CD4-positive, alpha-beta T cell treated with Interferon gamma for 1 hour (primary cell): ENCODE data around the gene RAPGEF4.

Source experiments
- DNase-seq: peaks from one replicate; pipeline ENCODE4 v3.0.0-alpha.2; 2020

Gene RAPGEF4

GRCh38 chr2:172917716-172918115, 182.1 kb downstream of the RAPGEF4 start:
- DNase-seq = no peak

- no peak for DNase-seq
Observed at GRCh38 chr2:172919732-172920131, 184.1 kb downstream of the RAPGEF4 start.

- DNase-seq = no peak
Observed at GRCh38 chr2:172921532-172922236, 186.0 kb downstream of the RAPGEF4 start.

DNA sequence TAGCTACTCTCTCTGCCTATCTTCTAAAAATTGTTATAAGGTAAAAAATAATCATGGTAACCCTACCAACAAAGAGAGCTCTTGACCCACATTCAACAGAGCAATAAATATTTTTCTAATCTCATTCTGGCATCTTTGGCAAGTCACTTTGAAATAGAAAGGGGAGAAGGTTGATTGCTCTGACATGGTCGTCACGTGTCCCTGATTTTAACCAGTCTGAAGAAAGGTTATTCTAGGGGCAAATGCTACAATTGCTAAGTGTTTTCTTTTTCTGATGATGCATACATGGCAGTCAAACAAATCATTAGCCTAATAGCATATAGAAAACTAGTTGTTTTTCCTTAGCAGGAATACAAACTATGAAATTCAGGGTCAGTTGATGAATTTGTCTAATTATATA, 186.7 kb downstream of the RAPGEF4 start:
- DNase-seq = no peak

GRCh38 chr2:172922815-172923214, 187.2 kb downstream of the RAPGEF4 start:
- DNase-seq = no peak

- no peak for DNase-seq
Observed at GRCh38 chr2:172924097-172924660, 188.5 kb downstream of the RAPGEF4 start.

DNA sequence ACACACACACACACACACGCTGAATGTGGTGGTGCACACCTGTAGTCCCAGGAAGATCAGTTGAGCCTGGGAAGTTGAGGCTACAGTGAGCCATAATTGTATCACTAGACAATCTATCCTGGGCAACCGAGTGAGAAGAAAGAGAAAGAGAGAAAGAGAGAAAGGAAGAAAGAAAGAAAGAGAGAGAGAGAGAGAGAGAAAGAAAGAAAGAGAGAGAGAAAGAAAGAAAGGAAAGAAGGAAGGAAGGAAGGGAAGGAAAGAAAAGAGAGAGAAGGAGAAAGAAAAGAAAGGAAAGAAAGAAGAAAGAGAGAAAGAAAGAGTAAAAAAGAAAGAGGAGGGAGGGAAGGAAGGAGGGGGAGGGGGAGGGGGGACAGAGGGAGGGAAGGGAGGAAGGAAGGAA, 190.0 kb downstream of the RAPGEF4 start:
- no peak for DNase-seq

DNA sequence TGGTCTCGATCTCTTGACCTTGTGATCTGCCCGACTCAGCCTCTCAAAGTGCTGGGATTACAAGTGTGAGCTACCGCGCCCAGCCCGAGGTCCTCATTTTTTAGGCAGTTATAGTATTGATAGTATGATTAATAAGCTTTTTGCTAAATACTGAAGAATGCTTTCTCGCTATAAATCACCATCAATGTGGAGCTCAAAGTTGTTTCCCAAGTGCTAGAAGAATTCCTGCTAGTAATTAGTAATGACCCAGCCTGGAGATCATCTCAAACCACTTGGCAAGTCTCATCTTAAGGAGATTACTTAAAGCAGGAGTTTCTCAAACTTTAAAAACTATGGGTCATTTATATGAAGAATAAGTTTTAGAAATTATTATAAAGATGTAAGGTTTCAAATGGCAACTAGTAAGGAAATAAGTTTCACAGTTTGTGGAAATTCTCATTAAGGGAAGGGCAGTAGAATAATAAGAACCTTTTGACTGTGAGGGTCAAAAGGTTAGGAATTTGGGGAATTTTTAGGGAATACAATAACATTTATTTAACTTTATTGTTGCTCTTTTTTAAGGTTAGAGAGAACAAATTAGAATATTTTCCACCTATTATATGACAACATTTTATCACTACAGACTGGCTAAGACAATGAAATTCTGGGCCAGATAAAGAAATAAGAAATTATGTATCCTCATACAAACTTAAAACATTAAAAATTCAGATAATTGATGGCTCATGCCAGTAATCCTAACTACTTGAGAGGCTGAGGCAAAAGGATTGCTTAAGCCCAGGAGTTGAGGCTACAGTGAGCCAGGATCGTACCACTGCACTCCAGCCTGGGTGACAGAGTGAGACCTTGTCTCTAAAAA, 191.4 kb downstream of the RAPGEF4 start:
- no peak for DNase-seq

DNA sequence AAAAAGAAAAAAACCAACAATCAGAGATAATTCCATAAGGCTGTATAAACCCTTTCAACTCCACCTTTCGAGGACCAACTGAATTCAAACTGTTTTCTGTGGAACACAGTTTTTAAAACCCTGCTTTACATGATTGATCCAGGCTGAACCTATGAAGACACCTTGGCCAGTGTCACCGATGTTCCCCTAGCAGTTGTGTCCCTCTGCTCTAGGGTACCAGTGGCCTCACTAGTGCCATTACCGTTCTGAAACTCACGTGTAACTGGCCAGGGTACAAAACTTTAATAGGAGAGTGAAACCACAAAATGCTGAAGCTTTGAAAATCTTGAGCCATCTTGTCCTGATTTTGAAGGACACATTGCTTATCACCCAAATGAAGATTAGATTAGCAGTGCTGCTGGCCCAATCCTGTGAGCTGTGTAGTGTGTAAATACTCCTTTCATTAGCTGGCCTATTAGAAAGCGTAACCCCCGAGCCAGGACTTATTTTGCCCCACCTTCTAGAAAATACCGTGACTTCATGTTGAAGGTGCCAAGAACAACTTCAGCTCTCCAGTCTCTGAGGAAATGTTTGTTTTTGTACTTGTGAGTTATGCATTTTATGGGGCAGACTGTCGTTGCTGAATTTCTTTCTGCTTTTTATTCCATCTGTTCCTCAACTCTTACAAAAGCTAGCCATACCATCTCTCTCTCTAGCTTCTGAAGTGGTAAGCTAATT, 192.2 kb downstream of the RAPGEF4 start:
- DNase-seq = no peak

GRCh38 chr2:172928756-172929155, 193.1 kb downstream of the RAPGEF4 start:
- no peak for DNase-seq

DNA sequence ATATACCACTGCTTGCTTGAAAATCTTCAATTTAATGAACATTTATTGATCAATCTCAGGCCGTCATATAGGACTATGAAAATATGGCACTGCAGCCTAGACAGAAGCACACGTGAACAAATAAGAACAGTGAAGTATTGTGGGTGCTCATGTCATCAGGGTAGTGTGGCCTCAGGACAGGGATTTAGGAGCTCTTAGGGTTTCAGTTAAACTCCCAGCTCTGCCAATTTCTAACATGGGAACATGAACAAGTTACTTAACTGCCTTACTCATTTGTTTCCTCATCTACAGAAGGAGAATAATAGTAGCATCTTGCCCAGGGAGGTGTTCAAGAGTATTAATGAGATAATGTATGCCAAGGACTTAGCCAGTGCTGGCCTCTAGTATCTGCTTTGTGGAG, 194.0 kb downstream of the RAPGEF4 start:
- DNase-seq = no peak

DNA sequence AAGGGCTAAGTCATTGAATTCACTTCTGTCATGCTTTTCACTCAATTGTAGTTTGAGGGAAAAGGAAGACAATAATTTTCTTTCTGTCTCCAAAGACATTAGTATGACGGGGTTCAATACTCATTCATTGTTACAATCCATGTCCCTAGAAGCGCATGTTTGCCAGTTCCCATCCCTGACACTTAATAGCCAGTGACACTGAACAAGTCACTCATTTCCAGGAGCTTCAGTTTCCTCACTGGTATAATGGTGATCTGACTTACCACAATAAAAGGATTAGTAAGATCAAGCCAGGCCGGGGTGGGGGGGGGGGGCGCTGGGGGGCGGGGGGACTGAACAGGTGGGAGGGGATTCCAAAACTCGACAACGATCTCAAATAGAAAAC, 195.2 kb downstream of the RAPGEF4 start:
- no peak for DNase-seq

DNA sequence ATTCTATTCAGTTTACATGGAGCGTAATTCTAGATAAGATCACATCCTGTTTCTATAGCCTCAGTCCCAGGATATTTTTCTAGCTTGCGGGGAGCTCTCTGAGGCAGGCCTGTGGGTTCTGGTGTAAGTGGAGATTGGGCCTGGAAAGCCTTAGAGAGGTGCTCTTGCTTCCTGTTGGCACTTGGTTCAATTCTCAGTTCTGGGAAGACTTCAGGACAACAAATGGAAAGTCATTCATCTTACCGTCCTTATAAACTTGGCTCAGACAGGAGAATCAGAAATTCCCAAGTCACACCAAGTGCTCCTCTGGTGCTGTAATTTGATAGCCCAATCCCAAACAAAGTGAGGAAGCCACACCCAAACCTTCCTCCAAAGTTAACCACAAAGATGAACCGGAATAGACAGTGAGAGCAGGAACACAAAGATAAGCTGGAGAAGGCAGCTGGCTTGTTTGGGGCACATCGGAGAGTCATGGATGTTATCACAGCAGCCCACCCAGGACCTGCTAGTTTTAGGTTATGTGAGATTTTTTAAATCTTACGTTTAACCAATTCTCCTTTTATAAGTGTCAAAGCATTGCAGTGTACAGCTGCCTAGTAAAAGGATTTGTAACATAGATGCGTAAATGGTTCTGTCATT, 195.7 kb downstream of the RAPGEF4 start:
- no peak for DNase-seq

DNA sequence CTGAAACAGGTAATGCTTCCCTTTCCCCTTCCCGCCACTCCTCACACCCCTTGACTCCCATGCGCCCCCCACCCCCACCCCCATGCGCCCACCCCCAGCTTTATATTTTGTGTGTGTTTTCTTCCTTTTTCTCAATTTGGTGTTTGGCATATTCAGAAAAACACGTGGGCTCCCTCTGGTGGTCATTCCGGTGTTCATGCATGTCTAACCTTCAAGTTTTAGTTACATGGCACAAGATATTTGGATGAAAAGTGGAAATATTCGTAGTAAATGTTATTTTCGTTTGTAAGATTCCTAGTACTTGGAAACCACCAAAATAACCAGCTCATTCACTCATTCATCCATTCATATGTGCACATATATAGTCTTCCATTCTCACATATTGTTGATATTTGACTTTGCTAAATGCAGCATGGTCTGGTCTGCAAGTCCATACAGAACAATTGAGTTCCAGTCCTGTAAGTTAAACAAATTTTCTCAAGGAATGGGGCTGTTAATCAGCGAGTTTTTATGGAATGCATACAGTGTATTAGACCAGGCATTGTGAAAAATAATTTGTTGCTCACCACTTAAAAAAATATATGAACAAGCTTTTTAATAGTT, 196.4 kb downstream of the RAPGEF4 start:
- peak; percentile 24 for DNase-seq

DNA sequence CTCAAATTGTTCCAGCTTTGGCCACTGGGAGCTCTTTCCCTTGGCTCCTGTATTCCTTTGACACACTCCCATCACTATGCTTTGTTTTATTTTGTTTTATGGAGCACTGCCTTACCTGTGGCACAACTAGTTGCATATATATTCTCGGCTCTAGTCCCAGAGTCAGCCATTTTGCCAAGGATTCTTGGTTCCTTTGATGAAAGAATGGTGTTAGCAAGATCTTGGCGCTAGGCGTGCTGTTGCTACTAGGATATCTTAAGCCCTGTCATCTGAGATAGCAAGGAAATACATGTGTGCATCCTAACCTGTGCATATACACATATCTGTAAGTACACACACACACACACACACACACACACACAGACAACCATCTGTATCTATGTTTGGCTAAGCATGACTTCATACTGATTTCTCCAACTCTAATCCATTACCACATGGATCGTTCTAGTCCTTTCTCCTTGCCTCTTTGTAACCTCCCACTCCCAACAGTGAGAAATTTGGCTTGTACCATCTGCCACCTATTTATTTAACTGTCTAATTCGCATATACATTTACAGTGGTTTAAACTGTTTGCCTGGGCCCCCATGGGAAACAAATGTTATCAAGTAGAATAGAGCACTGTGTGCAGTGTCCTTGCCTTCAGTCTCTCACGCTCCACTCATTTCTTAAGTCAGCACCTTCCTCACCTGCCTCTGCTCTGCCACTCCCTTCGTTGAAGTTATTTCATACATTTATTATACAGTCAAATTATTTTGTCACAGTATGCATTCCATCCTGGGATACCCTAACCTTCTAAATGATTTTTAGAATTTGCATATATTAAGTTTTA, 202.5 kb downstream of the RAPGEF4 start:
- no peak for DNase-seq

GRCh38 chr2:172938713-172939375, 203.2 kb downstream of the RAPGEF4 start:
- DNase-seq = no peak

DNA sequence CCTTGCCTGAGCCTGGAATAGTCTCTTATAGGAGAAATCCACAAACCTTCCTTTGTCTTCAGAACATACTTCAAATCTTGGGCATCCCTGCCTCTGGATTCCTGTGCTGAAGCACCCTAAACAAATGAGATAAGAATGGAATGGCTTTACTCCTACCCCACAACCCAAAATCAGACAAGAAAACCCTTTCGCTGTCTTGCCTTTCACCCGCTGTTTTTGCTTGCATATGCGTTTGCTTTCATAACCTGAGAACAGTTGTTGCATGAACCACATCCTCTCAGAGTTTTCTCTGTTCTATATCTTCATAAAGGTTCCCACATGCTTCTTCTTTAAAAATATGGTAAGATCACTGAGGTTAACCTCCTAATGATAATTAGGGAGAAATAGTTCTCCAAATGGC, 207.9 kb downstream of the RAPGEF4 start:
- DNase-seq = no peak

- DNase-seq = no peak
Observed at GRCh38 chr2:172944022-172944793, 208.6 kb downstream of the RAPGEF4 start.

- DNase-seq = no peak
Observed at GRCh38 chr2:172944794-172945509, 209.3 kb downstream of the RAPGEF4 start.

DNA sequence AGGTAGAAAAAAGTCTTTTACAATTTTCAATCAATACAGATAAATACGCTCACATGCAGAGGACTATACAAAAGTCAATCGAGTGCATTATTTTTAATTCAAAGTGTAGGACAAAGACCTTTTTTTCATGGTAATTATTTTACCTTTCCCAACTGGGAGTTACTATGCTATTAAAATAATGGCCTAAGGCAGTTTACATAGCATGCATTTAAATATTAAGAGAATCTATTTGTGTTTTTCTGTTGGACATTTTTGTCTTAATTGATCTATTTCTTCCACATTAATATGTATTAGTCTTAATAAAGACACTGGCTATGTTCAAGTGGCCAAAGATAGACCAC, 209.8 kb downstream of the RAPGEF4 start:
- DNase-seq = no peak
